Stimulated activated CD4-positive, alpha-beta T cell treated with anti-CD3 and anti-CD28 coated beads, Interleukin-2, amount 100 ng/mL, for 24 hours (primary cell): ENCODE results near the gene MTHFR.
A peak's percentile ranks its signal among the peaks of the same experiment; 100 is the strongest.

Source experiments
- DNase-seq, 2 donors: peaks; one replicate each; pipeline ENCODE4 v3.0.0-alpha.2; 2020

The MTHFR gene

GRCh38 chr1:11751087-11751486 lies 54.7 kb downstream of the MTHFR start:
- DNase-seq = no peak

- DNase-seq = no peak
These were observed 55.8 kb downstream of the MTHFR start for GRCh38 chr1:11749996-11750395.

DNA sequence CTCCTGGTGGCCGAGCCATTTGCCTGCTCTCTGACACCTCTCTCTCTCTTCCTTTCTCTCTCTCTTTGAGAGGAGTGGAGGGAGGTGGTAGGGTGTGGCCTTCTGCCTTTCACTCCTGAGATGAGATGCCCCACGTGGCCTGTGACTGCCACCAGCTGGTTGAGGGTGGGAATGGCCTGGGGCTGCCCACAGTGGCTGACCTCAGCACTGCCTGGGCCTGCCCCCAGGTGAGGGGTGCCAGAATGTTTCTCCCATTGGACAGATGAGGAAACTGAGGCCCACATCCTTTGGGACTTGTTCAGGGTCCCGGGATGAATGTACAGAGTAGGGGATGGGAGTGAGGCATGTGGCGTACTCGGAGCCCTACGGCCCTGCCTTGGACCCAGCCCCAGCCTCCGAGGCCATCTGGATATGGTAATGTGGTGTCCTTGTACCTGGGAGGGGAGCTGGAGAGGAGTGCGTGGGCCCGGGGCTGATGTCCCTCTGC lies 56.5 kb downstream of the MTHFR start:
- DNase-seq = peak; percentile 47 to 59

GRCh38 chr1:11748294-11749202 lies 57.2 kb downstream of the MTHFR start:
- no peak for DNase-seq

DNA sequence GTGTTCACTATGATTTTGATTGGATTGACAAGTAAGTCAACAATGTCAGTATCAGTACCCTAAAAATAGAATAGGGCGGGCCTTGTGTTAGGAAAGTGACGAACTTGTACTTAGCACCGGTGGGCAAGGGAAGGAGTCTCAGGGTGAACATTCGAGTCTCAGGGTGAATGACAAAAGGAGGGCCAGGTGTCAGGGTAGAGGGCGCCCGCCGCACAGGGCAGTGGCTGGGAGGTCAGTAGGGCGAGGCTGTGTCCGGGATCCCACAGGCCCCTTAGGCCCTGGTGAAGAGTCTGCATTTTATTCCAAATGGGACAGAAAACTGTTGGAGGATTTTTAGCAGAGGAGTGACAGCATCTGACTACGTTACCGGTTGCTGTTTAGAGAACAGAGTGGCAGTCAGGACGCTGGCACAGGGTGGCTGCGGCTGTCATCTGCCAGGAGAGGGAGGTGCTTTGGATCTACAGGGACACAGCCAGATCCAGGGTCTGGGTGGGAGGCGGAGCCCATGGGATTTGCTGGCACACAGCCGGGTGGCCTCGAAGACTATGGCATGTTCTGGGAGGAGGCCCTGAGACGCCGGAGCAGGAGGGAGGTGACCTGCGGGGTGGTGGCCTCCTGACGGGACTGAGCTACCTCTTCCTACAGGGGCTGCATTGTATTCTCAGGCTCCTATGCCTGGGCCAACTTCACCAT lies 58.8 kb downstream of the MTHFR start:
- DNase-seq = no peak

- DNase-seq = no peak
These were observed 59.7 kb downstream of the MTHFR start for GRCh38 chr1:11746092-11746491.

GRCh38 chr1:11744287-11744686 lies 61.5 kb downstream of the MTHFR start:
- DNase-seq = no peak

GRCh38 chr1:11741919-11742558 lies 63.7 kb downstream of the MTHFR start:
- no peak for DNase-seq

GRCh38 chr1:11741482-11741881 lies 64.3 kb downstream of the MTHFR start:
- DNase-seq = no peak

DNA sequence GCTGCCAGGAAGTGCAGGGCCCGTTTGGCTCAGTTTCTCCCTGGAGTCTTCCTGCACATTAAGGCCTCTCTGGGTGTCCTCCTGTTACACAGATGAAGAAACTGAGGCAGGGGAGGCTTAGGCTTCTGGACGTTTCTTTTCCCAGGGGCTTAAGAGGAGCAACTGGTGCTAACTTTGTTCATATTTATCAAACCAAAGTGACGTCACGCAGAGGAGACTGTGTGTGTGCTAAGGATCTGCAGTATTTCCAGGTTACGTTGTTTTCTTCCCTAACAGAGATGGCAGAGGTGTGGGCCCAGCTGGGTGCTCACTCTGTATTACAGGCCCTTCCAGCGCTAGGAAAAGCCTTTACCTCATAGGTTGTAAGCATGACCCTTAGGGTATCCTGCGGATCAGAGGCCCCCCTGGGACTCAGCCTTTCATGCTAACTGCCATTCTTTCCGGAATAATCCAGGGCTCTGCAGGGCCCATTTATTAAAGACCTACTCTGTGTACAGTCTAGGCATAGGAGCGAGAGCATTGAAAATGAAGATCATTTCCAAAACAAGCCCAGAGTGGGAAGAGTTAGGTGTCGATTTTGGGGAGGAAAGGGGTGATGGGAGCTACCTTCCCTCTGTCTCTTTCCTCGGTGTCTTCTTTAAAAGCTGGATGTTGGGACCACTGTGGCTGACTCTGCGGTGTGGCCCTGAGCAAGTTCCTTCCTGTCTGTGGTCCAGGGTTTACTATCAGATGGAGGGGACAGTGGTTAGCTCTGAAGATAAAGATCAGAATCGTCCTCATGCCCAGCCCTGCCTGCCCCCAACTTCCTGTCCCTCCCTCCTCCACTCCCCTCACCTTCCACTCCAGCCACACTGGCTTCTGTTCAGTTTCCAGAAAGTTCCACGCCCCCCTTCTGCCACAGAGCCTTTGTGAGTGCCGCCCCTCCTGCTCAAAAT lies 65.2 kb downstream of the MTHFR start:
- DNase-seq = peak in 1 of 2 donors; percentile 10

DNA sequence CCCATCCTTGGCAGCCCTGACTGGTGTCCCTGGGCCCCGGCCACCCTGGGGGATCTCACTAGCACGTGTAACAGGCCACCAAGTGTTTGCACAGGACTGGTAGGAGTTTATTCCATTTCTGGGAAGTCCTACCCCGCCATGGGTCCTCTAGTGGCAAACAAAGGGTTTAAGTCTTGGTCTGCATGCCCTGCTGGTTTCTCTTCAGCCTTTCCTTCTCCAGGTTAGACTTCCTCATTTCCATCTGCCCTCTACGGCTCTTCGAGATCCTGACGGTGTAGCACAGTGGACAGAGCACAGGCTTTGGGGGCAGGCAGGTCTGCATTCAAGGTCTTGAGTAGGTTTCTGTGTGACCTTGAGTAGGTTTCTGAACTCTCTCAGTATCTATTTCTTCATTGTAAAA lies 67.0 kb downstream of the MTHFR start:
- DNase-seq = no peak

- no peak for DNase-seq
These were observed 67.7 kb downstream of the MTHFR start for GRCh38 chr1:11738096-11738495.

DNA sequence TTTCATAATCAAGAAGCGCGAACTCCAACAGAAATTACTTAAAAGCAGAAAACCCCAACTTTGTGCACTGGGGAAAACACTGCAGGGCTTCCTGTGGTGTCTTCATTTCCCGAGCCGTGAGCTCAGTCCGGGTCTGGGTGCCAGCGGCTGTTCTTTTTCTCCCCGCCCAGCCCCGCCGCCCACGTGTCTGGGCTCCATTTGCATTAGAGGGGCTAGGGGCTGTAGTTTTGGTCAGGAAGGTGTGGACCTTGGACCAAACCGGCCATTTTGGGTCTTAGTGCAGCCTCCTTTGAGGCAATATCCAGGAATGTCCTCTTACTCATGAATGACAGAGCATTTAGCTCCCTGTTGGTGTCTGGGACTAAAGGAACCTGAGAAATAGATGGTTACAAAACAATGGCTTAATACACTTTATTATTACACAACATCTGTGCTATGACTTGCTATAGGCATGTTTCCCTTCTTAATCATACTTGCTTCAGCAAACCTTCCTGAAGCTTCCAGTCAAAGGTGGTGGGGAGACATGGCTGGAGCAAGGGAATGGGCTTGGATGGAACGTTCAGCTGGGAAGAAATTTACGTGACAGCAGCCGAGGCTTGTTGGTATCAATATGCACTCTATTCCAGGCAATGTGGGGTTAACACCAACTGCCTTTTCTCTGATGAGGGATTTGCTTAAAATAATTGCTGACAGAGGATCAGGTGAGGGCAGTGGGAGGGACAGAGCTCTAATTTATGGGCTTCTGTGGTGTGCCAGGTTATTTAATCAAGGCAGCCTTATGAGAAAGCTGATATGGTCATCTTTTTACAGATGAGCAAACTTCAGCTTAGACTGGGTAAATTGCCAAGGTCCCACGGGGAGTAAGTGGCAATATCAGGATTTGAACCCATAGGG lies 68.8 kb downstream of the MTHFR start:
- DNase-seq = peak; percentile 43 to 53

DNA sequence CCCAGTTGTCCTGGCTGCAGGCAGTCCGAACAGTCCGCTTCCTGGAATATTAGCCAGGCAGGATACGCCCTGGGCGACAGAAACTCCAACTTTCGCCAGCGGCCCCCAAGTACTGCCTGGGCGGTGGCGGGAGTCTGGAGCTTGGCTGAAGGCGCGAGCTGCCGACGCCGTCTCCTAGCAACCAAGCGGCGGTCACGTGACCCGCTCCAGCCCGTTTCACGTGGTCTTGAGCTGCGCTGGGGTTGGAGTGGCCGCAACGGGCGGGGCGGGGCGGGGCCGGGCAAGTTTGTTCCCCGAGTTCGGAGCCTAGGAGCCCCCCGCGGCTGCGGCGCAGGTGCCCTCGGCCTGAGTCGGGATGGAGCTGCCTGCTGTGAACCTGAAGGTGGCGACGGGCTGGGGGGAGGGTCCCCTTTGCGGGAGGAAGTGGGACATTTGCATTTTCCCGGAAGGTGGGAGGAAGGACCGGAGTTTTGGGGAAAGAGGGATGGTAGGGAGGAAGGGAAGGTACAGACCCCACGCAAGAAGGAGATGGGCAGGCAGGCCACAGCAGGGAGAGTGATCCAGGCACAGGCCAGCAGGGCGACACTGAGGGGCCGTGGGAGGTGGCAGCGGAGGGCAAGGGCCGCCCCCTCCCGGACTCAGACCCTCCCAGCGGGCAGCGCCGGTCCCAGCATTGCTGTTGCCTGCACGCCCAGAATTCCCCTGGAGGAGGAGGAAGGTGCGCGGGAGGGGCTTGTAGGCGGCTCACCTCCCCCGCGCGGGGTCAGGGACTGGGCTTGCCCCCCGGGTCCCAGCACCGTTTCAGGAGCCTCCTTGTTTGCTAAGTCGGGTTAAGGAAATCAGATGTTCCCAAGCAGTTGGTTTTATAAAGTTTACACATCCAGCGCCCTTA lies 69.7 kb downstream of the MTHFR start, which contains the start of gene AGTRAP:
TSS of gene AGTRAP (plus strand) at position 283 of the 892 bp plus-strand sequence. CDS start at position 356, 73 bp downstream.
- peak; percentile 89 to 94 for DNase-seq
